Heart right ventricle (tissue), 16 donors: Measurements from ENCODE around the gene SLC44A2. TPM values are rescaled to one million over a fixed set of nuclear protein-coding genes. Genes with fewer than 3 reads are reported as not detected.
A peak's percentile ranks its signal among the peaks of the same experiment; 100 is the strongest.

Experiments
- ATAC-seq, 8 donors: fragments of 200-7000 bp; cut with Tn5 transposase; one replicate each; pipeline ENCODE4 v1.9.1; 2020; ENCODE audit warnings: mild to moderate bottlenecking in 8 of 8, moderate library complexity in 8 of 8, moderate number of reproducible peaks in 1 of 8
- DNase-seq, 2 donors: peaks; one replicate each; pipeline ENCODE4 v3.0.0-alpha.2; 2020
- H3K27ac ChIP-seq, 10 donors: fragments of 200-600 bp; sonication (generic) in 2 of 10; one replicate each; pipeline versions ENCODE4 v1.5.0 to v1.8.0; 2020 to 2022; ENCODE audit warnings: mild to moderate bottlenecking in 3 of 10
- H3K27me3 ChIP-seq, 7 donors: fragments of 200-600 bp; one replicate each; pipeline ENCODE4 v1.8.0; 2021 to 2022; ENCODE audit warnings: mild to moderate bottlenecking in 2 of 7
- H3K36me3 ChIP-seq, 9 donors: fragments of 200-600 bp; sonication (generic) in 1 of 9; one replicate each; pipeline versions ENCODE4 v1.5.0 to v1.8.0; 2020 to 2022; ENCODE audit warnings: mild to moderate bottlenecking in 2 of 9
- H3K4me1 ChIP-seq, 9 donors: fragments of 200-600 bp; sonication (generic) in 1 of 9; one replicate each; pipeline versions ENCODE4 v1.5.0 to v1.8.0; 2020 to 2022; ENCODE audit warnings: mild to moderate bottlenecking in 4 of 9
- H3K4me3 ChIP-seq, 10 donors: fragments of 200-600 bp; sonication (generic) in 2 of 10; one replicate each; pipeline versions ENCODE4 v1.5.0 to v1.8.0; 2020 to 2022; ENCODE audit warnings: mild to moderate bottlenecking in 7 of 10, moderate library complexity in 2 of 10
- H3K9me3 ChIP-seq, 11 donors: fragments of 200-600 bp in 10 of 11; sonication (generic) in 2 of 11; one replicate each; pipeline versions ENCODE4 v1.5.0 to v1.8.0; 2013 to 2022; ENCODE audit warnings: mild to moderate bottlenecking in 2 of 11, control low read depth in 1 of 11, moderate library complexity in 1 of 11
- CTCF ChIP-seq, 9 donors: fragments of 200-600 bp; sonication (generic) in 2 of 9; IDR thresholded peaks; one replicate each; pipeline versions ENCODE4 v1.5.0 to v1.8.0; 2021 to 2022; ENCODE audit warnings: antibody characterized with exemption in 9 of 9, mild to moderate bottlenecking in 5 of 9, moderate library complexity in 1 of 9
- WGBS, 2 donors: extraction: QIAGEN DNeasy Blood & Tissue Kit; methylation state at CpG; one replicate each; pipeline ENCODE4 v1.1.7; 2013; ENCODE audit warnings: inconsistent platforms in 1 of 2; 5-methylcytosine and 5-hydroxymethylcytosine counted together
- intact Hi-C, 10 donors: fragments of 100-400 bp; cut with DNase I; formaldehyde crosslinking; loops; one replicate each; pipeline versions ENCODE4 v1.11.1 to v1.14.2; 2022
- polyA plus RNA-seq, 2 donors: library from polyadenylated mRNA; stranded (reverse); fragments of 200-250 nt; gene quantifications; one replicate each; pipeline ENCODE4 v1.2.3, GENCODE V29; 2013
- total RNA-seq, 10 donors: library from RNA; stranded (reverse); fragmentation: NEBNext Ultra II Directional in 3 of 10; extraction: Animal tissue kit (Norgen Biotek cat#: 25700) in 3 of 10; gene quantifications; one replicate each; pipeline versions ENCODE4 v1.2.1 to v1.2.4, GENCODE V29; 2021 to 2023
- donor health status: Arrhythmogenic right ventricular cardiomyopathy.
- donor health status: ischemic (EF 13 %, LVEDD 7.1; RV severe dilation, severe dysfunction).
- donor health status: healthy with polysubstance abuse.
- donor health status: DM: no; HTN: yes; CAD: no.
- donor health status: DM: no; HTN: no; CAD: no.
- donor health status: ischemic (EF 25% LVEDD 6.9; RV normal size, moderate dysfunction).
- donor health status: ischemic (EF 25% LVEDD 5.7; RV mildly dilated, moderate dysfunction).
- donor health status: healthy.
- donor health status: DM: yes; HTN: yes; CAD: no.
- donor health status: Ischemic cardiomyopathy.
- donor health status: ischemic (EF 35%, LVEDD 5.7; RV mildly dilated, moderate dysfunction).
- donor health status: nonischemic (EF 11% LVEDD 7.7; RV severe dilation, severe dysfunction).
- donor health status: DM: yes; HTN: yes; CAD: no.
- donor health status: PGD.
- donor health status: ischemic (EF 29% LVEDD 5.4; RV normal size, mild dysfunction).
- donor health status: nonischemic (EF 23%, LVEDD 6.1; RV moderate dilation, normal function).

The SLC44A2 gene
- total and polyA plus RNA-seq, 12 donors, result 56.2 to 114 (median 95.2) TPM

GRCh38 chr19:10624585-10624984, 768 bp upstream of the SLC44A2 start:
- no peaks in the 10 kb centered on the region for H3K9me3 ChIP-seq
- ATAC-seq, result no peak
- H3K27me3 ChIP-seq, result no peaks in the 10 kb centered on the region
- H3K27ac ChIP-seq, result peak overlapping the region in 7 of 10 donors; percentile 67 to 91 (median 83)
- intact Hi-C loops, result no loop called here
- peaks cover 0 to 34% (median 14%) of the 10 kb centered on the region in 9 donors for H3K36me3 ChIP-seq
- H3K4me1 ChIP-seq, result peaks cover 5 to 44% (median 18%) of the 10 kb centered on the region in 9 donors
- DNase-seq, result no peak
- peak overlapping the region in 7 of 10 donors; percentile 50 to 70 (median 63) for H3K4me3 ChIP-seq
- no peak for TF ChIP-seq CTCF (IDR thresholded peaks at IDR 0.05)
- WGBS, 2 donors, result 81% methylated on average over 6 of the region's 6 CpGs

GRCh38 chr19:10625762-10626138, 397 bp downstream of the SLC44A2 start:
- intact Hi-C loops, result loop anchor here in 1 of 10 donors (1.0 kb wide), 1 partner anchor 12 kb away; no protein-coding TSS in a partner anchor
- peak in 5 of 8 donors; percentile 2 to 49 (median 20) for ATAC-seq
- 31 to 43% methylated on average over 10 of the region's 10 CpGs for WGBS, 2 donors

GRCh38 chr19:10631874-10632273, 6.5 kb downstream of the SLC44A2 start:
- no peak overlapping the region for H3K4me3 ChIP-seq
- no peaks in the 10 kb centered on the region for H3K9me3 ChIP-seq
- H3K27ac ChIP-seq, result no peak overlapping the region
- WGBS, 2 donors, result 77% methylated on average over 14 of the region's 14 CpGs
- H3K27me3 ChIP-seq, result no peaks in the 10 kb centered on the region
- ATAC-seq (peak in 2 of 8 donors; percentile 54 to 58), DNase-seq (no peak)
- peaks cover 0 to 15% (median 0%) of the 10 kb centered on the region in 9 donors for H3K4me1 ChIP-seq
- intact Hi-C loops, result no loop called here
- H3K36me3 ChIP-seq, result peaks cover 0 to 98% (median 41%) of the 10 kb centered on the region in 9 donors
- TF ChIP-seq CTCF (IDR thresholded peaks at IDR 0.05), result no peak

More at GRCh38 chr19:10625762-10626138, 397 bp downstream of the SLC44A2 start:
- Histone ChIP-seq H3K27me3 (no peaks in the 10 kb centered on the region), H3K4me3 (peak overlapping the region; percentile 4 to 70 (median 62)), H3K27ac (peak overlapping the region; percentile 67 to 91 (median 81)), H3K4me1 (peaks cover 5 to 41% (median 18%) of the 10 kb centered on the region in 9 donors), H3K36me3 (peaks cover 0 to 45% (median 17%) of the 10 kb centered on the region in 9 donors), H3K9me3 (no peaks in the 10 kb centered on the region)
- DNase-seq, result no peak
- no peak for TF ChIP-seq CTCF (IDR thresholded peaks at IDR 0.05)

- no peak for DNase-seq
- Histone ChIP-seq H3K36me3 (peaks cover 0 to 100% (median 51%) of the 10 kb centered on the region in 9 donors), H3K27ac (no peak overlapping the region), H3K4me1 (peaks cover 0 to 29% (median 0%) of the 10 kb centered on the region in 9 donors), H3K9me3 (no peaks in the 10 kb centered on the region), H3K4me3 (no peak overlapping the region), H3K27me3 (no peaks in the 10 kb centered on the region)
- ATAC-seq, result no peak
- TF ChIP-seq CTCF (IDR thresholded peaks at IDR 0.05), result no peak
- 90 to 93% methylated on average over 7 of the region's 7 CpGs for WGBS, 2 donors
- intact Hi-C loops, result no loop called here
Measured at GRCh38 chr19:10634430-10634829, 9.1 kb downstream of the SLC44A2 start.
